GM03348 (cell line): ENCODE data around the gene IGSF22.
A peak's percentile ranks its signal among the peaks of the same experiment; 100 is the strongest.

ENCODE experiments used
- DNase-seq: peaks from one replicate; pipeline ENCODE4 v3.0.0; 2012; ENCODE audit warnings: low spot score

Gene IGSF22

GRCh38 chr11:18743900-18744514 lies 18.0 kb upstream of the IGSF22 start:
- DNase-seq = no peak

GRCh38 chr11:18743365-18743764 lies 17.4 kb upstream of the IGSF22 start:
- no peak for DNase-seq

- no peak for DNase-seq
Measured at GRCh38 chr11:18741783-18742182, 15.8 kb upstream of the IGSF22 start.

GRCh38 chr11:18739685-18740084 lies 13.7 kb upstream of the IGSF22 start:
- DNase-seq = no peak

DNA sequence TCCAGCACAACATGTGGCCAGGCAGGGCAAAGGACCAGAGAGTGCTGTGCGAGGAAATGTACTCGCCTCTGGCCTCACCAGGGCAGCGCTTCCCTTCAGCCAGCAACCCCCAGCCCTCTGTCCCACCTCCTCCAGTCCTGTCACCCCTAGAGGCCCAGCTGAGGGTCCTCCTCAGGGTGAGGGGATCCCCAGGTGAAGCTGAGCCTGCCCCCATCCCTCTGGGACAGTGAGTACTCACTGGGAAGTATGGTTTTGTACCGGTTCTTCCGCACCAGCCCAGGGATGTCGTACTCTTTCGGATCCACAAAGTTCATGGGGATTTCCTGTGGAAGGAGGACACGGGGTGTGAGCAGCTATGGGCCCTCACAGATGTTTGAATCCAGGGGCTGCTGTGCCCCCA lies 11.7 kb upstream of the IGSF22 start:
- no peak for DNase-seq

GRCh38 chr11:18736590-18737148 lies 10.7 kb upstream of the IGSF22 start:
- DNase-seq = no peak

DNA sequence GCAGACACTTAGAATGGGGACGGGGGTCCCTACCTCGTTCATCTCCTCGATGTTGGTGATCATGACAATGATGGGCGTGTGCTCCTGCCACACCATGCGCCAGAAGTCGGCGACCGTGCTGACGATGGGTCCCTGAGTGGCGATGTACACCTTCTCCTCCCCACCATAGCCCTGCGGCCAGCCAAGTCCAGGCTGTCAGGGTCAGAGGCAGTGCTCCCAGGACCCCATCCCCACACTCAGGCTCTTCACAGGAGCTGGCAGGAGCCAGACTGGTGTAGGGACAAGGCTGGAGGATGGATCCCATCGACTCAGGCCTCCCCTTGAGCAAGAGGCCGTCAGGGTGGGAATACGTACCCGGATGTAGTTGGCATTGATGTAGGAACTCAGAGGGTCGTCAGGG lies 7.2 kb upstream of the IGSF22 start:
- no peak for DNase-seq

- DNase-seq = peak; percentile 82
Measured at GRCh38 chr11:18731949-18732821, 6.2 kb upstream of the IGSF22 start.

- no peak for DNase-seq
Measured at GRCh38 chr11:18731441-18731840, 5.5 kb upstream of the IGSF22 start.

GRCh38 chr11:18730020-18730419 lies 4.0 kb upstream of the IGSF22 start:
- no peak for DNase-seq

- DNase-seq = no peak
Measured at GRCh38 chr11:18729426-18729825, 3.4 kb upstream of the IGSF22 start.

- DNase-seq = no peak
Measured at GRCh38 chr11:18728658-18729057, 2.7 kb upstream of the IGSF22 start.

- peak; percentile 75 for DNase-seq
Measured at GRCh38 chr11:18727479-18728236, 1.7 kb upstream of the IGSF22 start.

DNA sequence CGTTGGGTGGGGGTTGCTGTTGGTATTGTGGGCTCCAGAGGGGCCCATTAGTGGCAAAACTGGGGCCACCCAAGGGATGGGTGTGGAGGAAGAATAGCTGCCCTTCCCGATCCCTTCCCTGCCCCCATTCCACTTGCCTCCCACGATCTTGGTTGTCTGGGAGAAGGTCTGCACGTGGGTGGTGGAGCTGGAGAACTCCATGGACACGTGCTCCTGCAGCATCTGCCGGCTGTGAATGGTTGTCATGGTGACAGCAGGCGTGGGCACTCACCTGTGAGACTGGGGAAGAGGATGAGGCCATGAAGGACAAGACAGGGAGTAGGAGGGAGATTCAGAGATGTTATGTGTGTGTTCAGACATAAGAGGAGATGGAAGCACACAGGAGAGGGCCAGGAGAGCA lies 2.0 kb downstream of the IGSF22 start:
- DNase-seq = no peak

DNA sequence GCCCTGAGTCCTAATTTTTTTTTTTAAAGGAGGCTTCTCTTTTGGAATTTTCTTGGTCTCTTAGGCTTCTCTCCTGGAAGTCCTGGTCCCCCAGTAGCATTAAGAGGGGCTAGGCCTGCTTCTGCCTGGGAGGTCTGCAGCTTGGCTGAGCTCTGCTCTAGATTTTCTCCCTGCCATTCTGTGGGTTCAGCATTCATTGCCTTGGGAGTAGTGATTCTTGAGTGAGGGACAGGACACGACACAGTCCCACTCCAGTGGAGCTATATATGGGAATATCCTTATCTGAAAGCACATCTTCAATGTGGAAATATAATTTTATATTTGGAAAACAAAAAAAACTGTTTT lies 3.7 kb downstream of the IGSF22 start:
- no peak for DNase-seq

GRCh38 chr11:18721561-18722292 lies 4.3 kb downstream of the IGSF22 start:
- DNase-seq = peak; percentile 69

DNA sequence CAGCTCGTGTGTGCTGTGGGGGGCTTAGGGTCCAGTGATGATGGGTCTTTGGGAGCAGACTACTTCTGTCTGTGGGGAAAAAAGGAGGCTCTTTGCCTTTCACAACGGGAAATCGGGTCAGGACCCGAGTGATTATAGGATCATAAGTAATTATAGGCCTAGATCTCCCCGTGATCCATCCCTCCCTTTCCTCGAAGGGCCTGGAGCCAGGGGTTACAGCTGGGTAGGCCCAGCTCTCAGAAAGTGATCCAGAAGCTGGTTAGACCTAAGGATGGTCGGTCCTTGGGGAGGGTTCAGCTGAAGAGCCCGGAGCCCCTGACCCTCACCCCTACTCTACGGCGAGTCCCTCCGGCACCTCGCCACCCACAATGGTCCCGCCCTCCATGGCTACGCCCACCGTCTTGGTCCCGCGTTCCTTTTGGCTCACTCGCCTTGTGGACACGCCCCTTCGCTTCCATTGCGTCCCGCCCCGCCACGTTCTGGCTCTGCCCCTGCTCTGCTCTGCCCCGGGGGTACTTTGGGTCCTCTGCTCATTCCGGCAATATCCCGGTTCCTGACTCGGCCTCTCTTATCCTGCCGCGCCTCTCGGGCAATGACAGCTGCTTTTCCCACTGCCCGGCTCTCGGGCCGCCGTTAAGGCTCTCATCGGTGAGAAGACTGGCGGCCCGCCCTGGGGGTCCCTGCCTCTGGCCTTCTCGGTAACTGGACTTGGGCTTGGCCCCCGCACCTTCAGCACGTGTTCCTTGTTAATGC lies 5.0 kb downstream of the IGSF22 start:
- DNase-seq = peak; percentile 89

DNA sequence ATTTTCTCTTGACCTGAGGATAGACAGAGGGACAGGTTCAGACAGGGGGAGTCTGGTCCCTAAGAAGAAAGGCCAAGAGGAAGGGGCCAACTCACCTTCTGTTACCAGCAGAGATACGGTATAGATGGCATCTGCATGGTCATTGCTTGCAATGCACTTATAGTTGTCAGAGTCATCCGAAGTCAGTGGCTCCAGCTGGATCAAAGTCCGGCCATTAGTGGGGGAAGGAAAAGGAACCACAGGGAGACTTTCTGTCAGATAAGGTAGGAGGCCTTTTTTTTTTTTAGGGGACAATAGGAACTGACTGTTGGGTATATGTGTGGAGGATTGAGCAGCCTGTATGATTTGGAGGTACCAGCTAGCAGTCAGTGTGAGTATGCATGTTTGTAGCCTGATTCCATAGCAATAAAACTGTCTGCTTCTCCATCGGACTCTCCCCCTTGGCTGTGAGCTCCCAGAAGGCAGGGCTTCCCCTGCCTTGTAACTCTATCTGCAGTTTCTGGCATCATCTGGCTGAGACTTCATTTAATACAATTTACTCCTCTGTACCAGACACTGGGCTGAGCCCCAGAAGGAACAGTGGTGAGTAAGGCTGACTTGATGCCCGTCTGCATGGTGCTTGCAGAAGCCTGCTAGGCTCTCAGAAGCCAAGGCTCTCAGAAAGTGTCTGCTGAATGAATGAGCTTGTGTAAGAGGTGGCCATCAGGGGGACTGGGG lies 5.7 kb downstream of the IGSF22 start:
- DNase-seq = peak; percentile 26

- no peak for DNase-seq
Measured at GRCh38 chr11:18715476-18715875, 10.5 kb downstream of the IGSF22 start.

- DNase-seq = no peak
Measured at GRCh38 chr11:18714443-18714780, 11.6 kb downstream of the IGSF22 start.
